Keratinocyte (primary cell): Measurements from ENCODE around the gene SFRP5. TPM values are rescaled to one million over a fixed set of nuclear protein-coding genes. Genes with fewer than 3 reads are reported as not detected.

Source experiments
- DNase-seq: peaks from one replicate; pipeline ENCODE4 v3.0.0-alpha.2; 2011; ENCODE audit warnings: low read depth, missing footprints, low spot score
- FAIRE-seq: peaks from 2 replicates; lab custom pipeline; 2011; peaks lifted over from hg19 to GRCh38; lab: Jason Lieb, UNC
- H2AFZ ChIP-seq: 2 replicates; pipeline ENCODE4 v1.6.0; 2012; ENCODE audit warnings: low read length, control low read depth, inconsistent platforms; ENCODE audit not compliant: control insufficient read depth
- H3K27ac ChIP-seq: 2 replicates; pipeline ENCODE4 v1.5.1; 2011; ENCODE audit warnings: low read length; ENCODE audit not compliant: control insufficient read depth, insufficient read depth
- H3K27me3 ChIP-seq: 3 replicates; pipeline ENCODE4 v1.6.0; 2011; ENCODE audit warnings: low read length; ENCODE audit not compliant: control insufficient read depth, insufficient read depth; ENCODE audit errors: extremely low read depth
- H3K36me3 ChIP-seq, 2 experiments: 2 replicates in 1 of 2; 3 replicates in 1 of 2; pipeline ENCODE4 v1.5.1; 2011; ENCODE audit warnings: low read length in 2 of 2, mild to moderate bottlenecking in 1 of 2; ENCODE audit not compliant: control insufficient read depth in 2 of 2, insufficient read depth in 2 of 2; ENCODE audit errors: extremely low read depth in 1 of 2
- H3K4me1 ChIP-seq: 3 replicates; pipeline ENCODE4 v1.5.1; 2011; ENCODE audit warnings: low read length; ENCODE audit not compliant: control insufficient read depth, insufficient read depth; ENCODE audit errors: extremely low read depth
- H3K4me2 ChIP-seq: 3 replicates; pipeline ENCODE4 v1.6.0; 2011; ENCODE audit warnings: low read depth, low read length; ENCODE audit not compliant: control insufficient read depth, insufficient read depth; ENCODE audit errors: extremely low read depth
- H3K4me3 ChIP-seq, 3 experiments: fragments of 200-600 bp in 1 of 3; sonication (generic) in 1 of 3; 2 replicates in 2 of 3; 3 replicates in 1 of 3; pipeline ENCODE4 v1.5.1; 2011 to 2016; ENCODE audit warnings: low read length in 3 of 3, mild to moderate bottlenecking in 3 of 3, control low read depth in 2 of 3, inconsistent platforms in 1 of 3, low read depth in 1 of 3, mixed read lengths in 1 of 3, mixed run types in 1 of 3, moderate library complexity in 1 of 3; ENCODE audit not compliant: control insufficient read depth in 2 of 3, insufficient read depth in 2 of 3; ENCODE audit errors: extremely low read depth in 1 of 3
- H3K79me2 ChIP-seq: 2 replicates; pipeline ENCODE4 v1.6.0; 2012; ENCODE audit warnings: low read length; ENCODE audit not compliant: control insufficient read depth, insufficient read depth
- H3K9ac ChIP-seq: 3 replicates; pipeline ENCODE4 v1.6.0; 2011; ENCODE audit warnings: low read length; ENCODE audit not compliant: control insufficient read depth, insufficient read depth; ENCODE audit errors: extremely low read depth
- H3K9me1 ChIP-seq: 3 replicates; pipeline ENCODE4 v1.6.0; 2011; ENCODE audit warnings: low read length; ENCODE audit not compliant: control insufficient read depth, insufficient read depth; ENCODE audit errors: extremely low read depth
- H3K9me3 ChIP-seq: 2 replicates; pipeline ENCODE4 v1.5.1; 2012; ENCODE audit warnings: low read depth, low read length; ENCODE audit not compliant: control insufficient read depth
- H4K20me1 ChIP-seq: 3 replicates; pipeline ENCODE4 v1.6.0; 2011; ENCODE audit warnings: low read length; ENCODE audit not compliant: control insufficient read depth, insufficient read depth; ENCODE audit errors: extremely low read depth
- EZH2 ChIP-seq: IDR thresholded peaks from one replicate; pipeline ENCODE4 v1.6.1; 2012; ENCODE audit warnings: inconsistent platforms, mild to moderate bottlenecking, low read length, moderate library complexity
- dilution Hi-C: fragments of 300-500 bp; cut with MboI; formaldehyde crosslinking; loops from one replicate; pipeline ENCODE4 v1.7.0; 2020; ENCODE audit warnings: low sequenced_read_pairs; ENCODE audit not compliant: extremely low pct_ligation_motif_present
- polyA plus RNA-seq, 5 experiments: library from polyadenylated mRNA; depleted of rRNA in 3 of 5; stranded (reverse) in 3 of 5; stranded (forward) in 1 of 5; unstranded in 1 of 5; fragments of >200 nt; gene quantifications; 1 replicate in 1 of 5; 2 replicates in 3 of 5; 3 replicates in 1 of 5; pipeline versions ENCODE4 v1.2.1 to v1.2.3, GENCODE V29; 2011 to 2012; ENCODE audit warnings: missing spikeins in 2 of 5, low read depth in 1 of 5, low replicate concordance in 1 of 5
- TF ChIP-seq, protein P1 (sequence below), 3 experiments: IDR thresholded peaks in 1 of 3; conservative IDR thresholded peaks in 1 of 3; optimal IDR thresholded peaks in 1 of 3; 2 replicates in 2 of 3; 3 replicates in 1 of 3; pipeline versions ENCODE3 to v1.5.1; 2011; ENCODE audit warnings: low read length in 3 of 3, mild to moderate bottlenecking in 3 of 3, moderate library complexity in 2 of 3, control low read depth in 1 of 3, inconsistent platforms in 1 of 3; ENCODE audit not compliant: insufficient read depth in 2 of 3; ENCODE audit errors: extremely low read depth in 1 of 3

SFRP5 gene
- polyA plus RNA-seq, 1 donor (not counting 4 experiments of a cell fraction or from before 2014, with no cell fraction given) = not detected

DNA sequence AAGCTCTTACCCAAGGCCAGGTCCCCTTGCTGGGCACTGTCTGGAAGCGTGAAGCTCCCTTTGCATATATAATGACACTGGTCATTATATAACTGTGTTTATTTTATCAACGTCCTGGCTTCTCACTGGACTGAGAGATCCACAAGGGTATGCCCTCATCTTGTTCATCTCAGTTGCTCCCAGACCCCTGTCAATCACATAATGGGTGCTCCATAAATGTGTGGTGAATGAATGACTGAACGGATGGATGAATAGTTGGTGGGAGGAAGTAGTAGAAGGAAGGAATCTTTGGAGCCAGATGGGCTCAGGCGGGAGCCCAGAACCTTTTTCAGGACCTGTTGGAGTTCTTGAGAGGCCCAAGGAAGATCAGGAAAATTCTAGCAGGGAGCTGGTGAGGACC is 7.7 kb upstream of the SFRP5 start:
- no peak overlapping the region for H3K4me3 ChIP-seq
- TF ChIP-seq, protein P1, sequence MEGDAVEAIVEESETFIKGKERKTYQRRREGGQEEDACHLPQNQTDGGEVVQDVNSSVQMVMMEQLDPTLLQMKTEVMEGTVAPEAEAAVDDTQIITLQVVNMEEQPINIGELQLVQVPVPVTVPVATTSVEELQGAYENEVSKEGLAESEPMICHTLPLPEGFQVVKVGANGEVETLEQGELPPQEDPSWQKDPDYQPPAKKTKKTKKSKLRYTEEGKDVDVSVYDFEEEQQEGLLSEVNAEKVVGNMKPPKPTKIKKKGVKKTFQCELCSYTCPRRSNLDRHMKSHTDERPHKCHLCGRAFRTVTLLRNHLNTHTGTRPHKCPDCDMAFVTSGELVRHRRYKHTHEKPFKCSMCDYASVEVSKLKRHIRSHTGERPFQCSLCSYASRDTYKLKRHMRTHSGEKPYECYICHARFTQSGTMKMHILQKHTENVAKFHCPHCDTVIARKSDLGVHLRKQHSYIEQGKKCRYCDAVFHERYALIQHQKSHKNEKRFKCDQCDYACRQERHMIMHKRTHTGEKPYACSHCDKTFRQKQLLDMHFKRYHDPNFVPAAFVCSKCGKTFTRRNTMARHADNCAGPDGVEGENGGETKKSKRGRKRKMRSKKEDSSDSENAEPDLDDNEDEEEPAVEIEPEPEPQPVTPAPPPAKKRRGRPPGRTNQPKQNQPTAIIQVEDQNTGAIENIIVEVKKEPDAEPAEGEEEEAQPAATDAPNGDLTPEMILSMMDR (optimal IDR thresholded peaks at IDR 0.05 in 1 of 3, IDR thresholded peaks at IDR 0.05 in 1 of 3, conservative IDR thresholded peaks at IDR 0.05 in 1 of 3; ENCODE audit: extremely low read depth in 1 of 3, insufficient read depth in 2 of 3, low read length in 3 of 3) = no peak
- no peaks in the 10 kb centered on the region for H3K79me2 ChIP-seq
- no peaks in the 10 kb centered on the region for H3K36me3 ChIP-seq
- no peaks in the 10 kb centered on the region for H3K9me3 ChIP-seq
- no peak overlapping the region for H3K4me2 ChIP-seq
- DNase-seq (no peak), FAIRE-seq (no peak)
- H4K20me1 ChIP-seq = no peaks in the 10 kb centered on the region
- H3K9ac ChIP-seq = no peak overlapping the region
- no peaks in the 10 kb centered on the region for H3K27me3 ChIP-seq
- H3K27ac ChIP-seq = no peak overlapping the region
- no peak overlapping the region for H2AFZ ChIP-seq
- dilution Hi-C loops = no loop called here
- H3K4me1 ChIP-seq = peaks cover 18% of the 10 kb centered on the region
- no peaks in the 10 kb centered on the region for H3K9me1 ChIP-seq

DNA sequence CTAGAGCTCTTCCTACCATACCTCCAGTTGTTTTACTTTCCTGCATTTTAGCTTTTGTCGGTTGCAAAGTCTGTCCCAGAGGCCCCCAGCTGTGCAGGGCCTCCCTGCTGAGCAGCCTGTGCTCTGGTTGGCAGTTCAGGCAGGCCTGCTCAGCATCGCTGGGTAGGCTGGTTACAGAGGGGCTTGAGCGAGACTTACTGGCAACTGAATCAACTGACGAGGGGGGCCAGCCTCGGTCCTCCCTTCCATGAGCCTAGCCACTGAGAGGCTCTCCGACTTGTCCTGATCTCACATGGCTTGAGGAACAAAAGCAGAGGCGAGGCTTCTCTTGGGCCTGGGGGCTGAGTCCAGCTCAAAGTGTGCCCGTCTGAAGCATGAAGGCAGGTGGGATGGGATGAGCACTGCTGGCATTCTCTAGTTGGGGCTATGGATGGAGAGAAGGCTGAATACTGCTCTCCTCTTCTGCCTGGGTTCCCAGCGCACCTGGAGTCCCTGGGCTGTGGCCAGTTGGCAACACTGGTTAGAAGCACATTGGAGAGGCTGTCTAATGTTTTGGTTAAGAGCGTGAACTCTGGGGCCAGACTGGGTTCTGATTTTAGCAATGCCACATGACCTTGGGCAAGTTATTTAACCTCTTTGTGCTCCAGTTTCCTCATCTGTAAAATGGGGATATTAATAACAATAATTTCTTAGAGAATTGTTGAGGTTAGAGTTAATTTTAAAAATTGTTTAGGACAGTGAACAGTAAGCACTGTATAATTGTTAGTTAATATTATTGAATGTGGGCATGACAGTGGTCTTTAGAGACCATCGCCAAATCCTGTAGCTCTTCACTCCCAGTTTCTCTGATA is 6.9 kb upstream of the SFRP5 start:
- dilution Hi-C loops = no loop called here
- FAIRE-seq = no peak

More for the DNA sequence above, 6.9 kb upstream of the SFRP5 start:
- no peaks in the 10 kb centered on the region for H3K9me3 ChIP-seq
- H3K36me3 ChIP-seq = no peaks in the 10 kb centered on the region
- H3K4me3 ChIP-seq = no peak overlapping the region
- H4K20me1 ChIP-seq = no peaks in the 10 kb centered on the region
- TF ChIP-seq, protein P1 (optimal IDR thresholded peaks at IDR 0.05 in 1 of 3, IDR thresholded peaks at IDR 0.05 in 1 of 3, conservative IDR thresholded peaks at IDR 0.05 in 1 of 3; ENCODE audit: extremely low read depth in 1 of 3, insufficient read depth in 2 of 3, low read length in 3 of 3) = no peak
- TF ChIP-seq EZH2 = no peak
- H3K27me3 ChIP-seq = peaks cover 1% of the 10 kb centered on the region
- H3K4me2 ChIP-seq = no peak overlapping the region
- peaks cover 18% of the 10 kb centered on the region for H3K4me1 ChIP-seq
- no peak overlapping the region for H3K27ac ChIP-seq
- no peaks in the 10 kb centered on the region for H3K9me1 ChIP-seq
- H3K9ac ChIP-seq = no peak overlapping the region
- H2AFZ ChIP-seq = no peak overlapping the region
- H3K79me2 ChIP-seq = no peaks in the 10 kb centered on the region
- DNase-seq = no peak
